Measurements from ENCODE around the gene ZFAND3.

GRCh38 chr6:38116248-38116647, 296.7 kb downstream of the ZFAND3 start:
- TF ChIP-seq POLR2A (IDR thresholded peaks at IDR 0.05; ENCODE audit: low read length) (no peak), GATA1 (IDR thresholded peaks at IDR 0.05; ENCODE audit: low read depth, low read length) (no peak)

Data from erythroblast (primary cell).